HG02970 (cell line): ENCODE measurements around the gene USP25.
"Not testable (repeated sequence)": the region's sequence is repeated elsewhere in the genome, so short reads cannot be mapped to it uniquely, and the experiment has no call there.

Experiments used
- ATAC-seq: cut with Tn5 transposase; IDR thresholded peaks from one replicate; pipeline ENCODE4 v1.9.1; 2021; ENCODE audit warnings: mild to moderate bottlenecking, moderate library complexity, moderate number of reproducible peaks; ENCODE audit not compliant: unreplicated experiment, low FRiP score

The USP25 gene

GRCh38 chr21:15730484-15731242 lies 881 bp downstream of the USP25 start:
- no peak for ATAC-seq

- no peak for ATAC-seq
Observed at GRCh38 chr21:15731243-15731613, 1.4 kb downstream of the USP25 start.

DNA sequence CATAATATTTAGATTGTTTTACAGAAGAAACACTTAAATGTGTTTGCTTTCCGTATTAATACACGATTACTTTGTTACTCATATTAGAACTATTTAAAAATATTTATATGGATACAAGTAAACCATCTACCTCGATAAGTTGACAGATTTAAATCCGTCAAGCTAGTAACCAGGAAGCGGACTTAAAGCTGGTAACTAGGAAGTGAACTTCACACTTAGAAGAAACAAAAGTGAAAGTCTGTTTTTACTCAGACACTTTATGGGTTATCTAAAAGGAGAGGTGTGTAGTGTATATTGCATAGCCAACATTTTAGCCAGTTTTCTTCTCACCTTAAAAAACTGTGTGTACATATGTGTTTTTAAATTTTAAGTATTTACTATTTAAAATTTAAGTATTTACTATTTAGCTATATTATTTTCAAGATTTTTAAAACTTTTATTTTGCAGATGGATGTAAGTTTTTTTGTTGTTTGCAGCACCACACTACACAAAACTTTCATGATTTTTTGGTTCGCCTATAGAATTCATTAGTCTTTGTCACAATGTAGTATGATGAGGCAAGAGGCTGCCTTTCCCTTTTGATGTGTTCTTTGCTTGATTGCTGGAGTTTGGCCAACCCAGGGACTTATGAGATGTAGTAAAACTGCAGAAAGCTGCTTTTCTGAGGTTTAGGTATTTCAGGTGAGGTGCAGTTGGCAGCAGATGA lies 2.7 kb downstream of the USP25 start:
- peak; percentile 47 for ATAC-seq

GRCh38 chr21:15732996-15733329 lies 3.2 kb downstream of the USP25 start:
- no peak for ATAC-seq

DNA sequence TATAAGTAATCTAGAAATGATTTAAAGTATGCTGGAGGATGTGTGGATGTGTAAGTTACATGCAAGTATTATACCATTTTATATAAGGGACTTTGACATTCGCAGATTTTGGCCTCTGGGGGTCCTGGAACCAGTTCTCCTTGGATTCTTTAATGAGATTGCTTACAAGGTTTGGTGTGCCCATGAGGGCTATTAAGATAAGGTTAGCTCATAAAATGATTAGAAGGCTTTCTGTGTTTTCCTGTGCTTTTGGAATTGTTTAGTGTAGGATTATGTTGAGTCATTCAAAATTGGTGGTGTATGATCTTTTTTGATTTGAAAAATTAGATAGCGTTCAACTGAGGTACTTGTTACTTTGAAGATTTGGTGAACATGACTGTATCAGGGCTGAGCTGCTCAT lies 5.6 kb downstream of the USP25 start:
- ATAC-seq: no peak

DNA sequence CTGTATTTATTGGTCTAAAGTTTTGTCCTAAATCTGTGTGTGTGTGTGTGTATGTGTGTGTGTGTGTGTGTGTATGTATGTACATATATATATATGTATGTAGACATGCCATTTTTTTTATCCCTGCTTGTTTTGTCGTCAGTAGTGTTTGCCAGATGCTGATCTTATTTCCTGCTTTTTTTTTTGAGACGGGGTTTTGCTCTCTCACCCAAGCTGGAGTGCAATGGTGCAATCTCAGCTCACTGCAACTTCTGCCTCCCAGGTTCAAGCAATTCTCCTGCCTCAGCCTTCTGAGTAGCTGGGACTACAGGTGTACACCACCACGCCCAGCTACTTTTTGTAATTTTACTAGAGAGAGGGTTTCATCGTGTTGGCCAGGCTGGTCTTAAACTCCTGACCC lies 6.1 kb downstream of the USP25 start:
- ATAC-seq: not testable (repeated sequence)

DNA sequence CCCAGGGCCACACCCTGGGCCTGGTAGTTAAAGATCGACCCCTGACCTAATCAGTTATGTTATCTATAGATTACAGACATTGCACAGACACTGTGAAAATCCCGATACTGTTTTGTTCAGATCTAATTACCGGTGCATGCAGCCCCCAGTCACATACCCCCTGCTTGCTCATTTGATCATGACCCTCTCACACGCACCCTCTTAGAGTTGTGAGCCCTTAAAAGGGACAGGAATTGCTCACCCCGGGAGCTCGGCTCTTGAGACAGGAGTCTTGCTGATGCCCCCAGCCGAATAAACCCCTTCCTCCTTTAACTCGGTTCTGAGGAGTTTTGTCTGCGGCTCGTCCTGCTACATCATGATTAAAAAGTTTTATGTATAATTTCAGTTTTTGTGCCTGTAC lies 9.0 kb downstream of the USP25 start:
- ATAC-seq: not testable (repeated sequence)

- no peak for ATAC-seq
Observed at GRCh38 chr21:15740383-15740782, 10.6 kb downstream of the USP25 start.

GRCh38 chr21:15741510-15741909 lies 11.7 kb downstream of the USP25 start:
- ATAC-seq: no peak

DNA sequence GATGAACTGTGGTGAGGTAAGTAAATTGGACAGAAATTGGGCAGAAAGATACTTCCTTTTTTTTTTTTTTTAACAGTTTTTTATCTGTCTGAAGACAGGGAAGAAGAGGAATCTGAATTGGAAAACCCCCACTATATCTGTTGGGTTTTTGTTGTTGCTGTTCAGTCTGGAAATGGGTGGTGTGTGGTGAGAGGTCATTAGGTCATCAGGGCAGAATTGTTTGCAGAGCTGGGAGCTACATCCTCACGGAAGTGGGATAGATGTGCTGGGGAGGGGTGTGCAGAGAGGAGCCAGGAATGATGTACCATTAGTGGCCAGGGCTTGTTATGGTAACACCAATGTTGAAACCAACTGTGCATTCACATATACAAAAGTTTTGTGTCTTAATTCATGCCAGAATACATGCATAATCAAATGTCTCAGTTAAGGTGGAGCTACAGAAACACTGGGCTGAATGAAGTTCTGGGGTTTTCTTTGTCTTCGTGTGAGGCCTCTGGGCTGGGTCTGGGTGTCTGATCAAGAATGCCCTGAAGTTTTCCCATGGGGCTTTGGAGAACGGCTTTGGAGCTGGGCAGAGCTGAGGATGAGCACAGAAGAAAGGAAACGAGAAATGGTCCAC lies 12.4 kb downstream of the USP25 start:
- no peak for ATAC-seq

- ATAC-seq: no peak
Observed at GRCh38 chr21:15742694-15743093, 12.9 kb downstream of the USP25 start.

- ATAC-seq: no peak
Observed at GRCh38 chr21:15743593-15743992, 13.8 kb downstream of the USP25 start.

- ATAC-seq: no peak
Observed at GRCh38 chr21:15744926-15745325, 15.1 kb downstream of the USP25 start.

GRCh38 chr21:15748586-15748985 lies 18.8 kb downstream of the USP25 start:
- ATAC-seq: no peak

GRCh38 chr21:15749082-15749860 lies 19.5 kb downstream of the USP25 start:
- no peak for ATAC-seq

GRCh38 chr21:15749861-15750159 lies 20.0 kb downstream of the USP25 start:
- ATAC-seq: no peak

DNA sequence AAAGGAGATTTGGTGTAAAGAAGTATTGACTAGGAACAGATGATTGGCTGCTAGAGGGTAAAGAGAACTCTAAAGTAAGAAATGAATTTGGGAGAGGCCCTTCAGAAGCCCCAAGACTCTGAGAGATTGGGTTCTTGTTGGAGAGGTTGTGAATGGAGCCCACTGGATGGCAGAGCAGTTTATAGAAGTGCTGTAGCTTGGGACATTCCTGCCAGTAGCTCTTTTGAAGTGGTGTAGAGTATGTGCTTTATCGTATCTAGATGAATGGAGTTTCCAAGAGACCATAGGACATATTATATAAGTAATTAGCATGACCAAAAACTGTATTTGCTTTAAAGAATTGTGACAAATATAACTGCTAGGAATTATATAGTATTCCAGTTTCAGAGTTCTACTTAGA lies 21.3 kb downstream of the USP25 start:
- ATAC-seq: no peak

GRCh38 chr21:15751546-15751945 lies 21.8 kb downstream of the USP25 start:
- ATAC-seq: no peak

DNA sequence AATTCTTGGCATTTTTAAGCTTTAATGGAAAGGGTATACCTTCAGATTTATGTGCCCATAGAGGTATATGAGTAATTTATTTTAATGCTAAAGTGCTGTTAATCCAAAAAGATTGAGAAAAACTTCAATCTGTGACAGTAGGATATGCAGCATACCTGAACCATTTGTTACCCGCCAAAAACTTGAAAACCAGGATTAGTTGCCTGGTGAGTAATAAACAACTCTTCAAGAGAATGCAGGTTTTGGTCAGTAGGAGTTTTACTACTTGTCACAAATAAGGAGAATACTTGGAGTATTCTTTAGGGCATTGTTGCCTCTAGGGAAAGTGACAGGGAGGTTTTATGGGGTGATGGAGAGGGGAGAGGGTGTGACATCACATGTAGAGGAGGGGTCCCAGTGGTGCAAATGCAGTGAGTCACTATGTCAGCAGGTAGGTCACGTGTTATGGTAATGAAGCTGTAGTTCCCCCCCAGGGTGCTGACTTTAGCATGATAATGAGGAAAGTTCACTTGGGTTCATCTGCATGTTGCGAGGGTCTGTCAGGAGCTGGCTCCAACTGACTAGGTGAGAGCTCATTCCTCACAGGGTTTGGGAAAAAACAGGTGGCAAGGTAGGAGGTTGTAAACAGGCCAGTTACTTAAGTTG lies 23.1 kb downstream of the USP25 start:
- ATAC-seq: no peak

GRCh38 chr21:15753741-15754140 lies 24.0 kb downstream of the USP25 start:
- ATAC-seq: no peak

GRCh38 chr21:15754640-15755039 lies 24.9 kb downstream of the USP25 start:
- no peak for ATAC-seq
